ENCODE measurements around the gene PCBP3.
"Not testable (repeated sequence)": the region's sequence is repeated elsewhere in the genome, so short reads cannot be mapped to it uniquely, and the experiment has no call there.

Gene PCBP3

GRCh38 chr21:45975667-45976409, 332.3 kb downstream of the PCBP3 start:
- not testable (repeated sequence) for DNase-seq

GRCh38 chr21:45976701-45977311, 333.3 kb downstream of the PCBP3 start:
- DNase-seq = no peak

- DNase-seq = no peak
These were observed 333.9 kb downstream of the PCBP3 start for GRCh38 chr21:45977396-45977795.

GRCh38 chr21:45979141-45979631, 335.7 kb downstream of the PCBP3 start:
- DNase-seq = no peak

GRCh38 chr21:45979651-45980050, 336.1 kb downstream of the PCBP3 start:
- DNase-seq = no peak

GRCh38 chr21:45980271-45980670, 336.7 kb downstream of the PCBP3 start:
- no peak for DNase-seq

GRCh38 chr21:45980697-45981096, 337.2 kb downstream of the PCBP3 start:
- no peak for DNase-seq

GRCh38 chr21:45981151-45982091, 337.9 kb downstream of the PCBP3 start, which contains the start of gene COL6A1:
COL6A1 (plus strand) TSS chr21:45981770; CDS start chr21:45981851, 81 bp downstream.
- peak; percentile 49 to 53 for DNase-seq

- DNase-seq = no peak
These were observed 338.7 kb downstream of the PCBP3 start for GRCh38 chr21:45982092-45982757.

- DNase-seq = no peak
These were observed 339.5 kb downstream of the PCBP3 start for GRCh38 chr21:45982758-45983648.

GRCh38 chr21:45983649-45983965, 340.1 kb downstream of the PCBP3 start:
- DNase-seq = no peak

- DNase-seq = no peak
These were observed 340.5 kb downstream of the PCBP3 start for GRCh38 chr21:45983981-45984551.

GRCh38 chr21:45984584-45985095, 341.1 kb downstream of the PCBP3 start:
- no peak for DNase-seq

- DNase-seq = no peak
These were observed 342.2 kb downstream of the PCBP3 start for GRCh38 chr21:45985471-45986315.

GRCh38 chr21:45986316-45987051, 343.0 kb downstream of the PCBP3 start:
- DNase-seq = no peak

- no peak for DNase-seq
These were observed 343.7 kb downstream of the PCBP3 start for GRCh38 chr21:45987121-45987711.

- no peak for DNase-seq
These were observed 345.1 kb downstream of the PCBP3 start for GRCh38 chr21:45988366-45989347.
